HuH-7.5 (cell line): ENCODE data around the gene PLD2.
"Not testable (repeated sequence)": the region's sequence is repeated elsewhere in the genome, so short reads cannot be mapped to it uniquely, and the experiment has no call there.

Experiments
- DNase-seq: peaks from one replicate; pipeline ENCODE4 v3.0.0; 2011; ENCODE audit warnings: low spot score

PLD2 gene

DNA sequence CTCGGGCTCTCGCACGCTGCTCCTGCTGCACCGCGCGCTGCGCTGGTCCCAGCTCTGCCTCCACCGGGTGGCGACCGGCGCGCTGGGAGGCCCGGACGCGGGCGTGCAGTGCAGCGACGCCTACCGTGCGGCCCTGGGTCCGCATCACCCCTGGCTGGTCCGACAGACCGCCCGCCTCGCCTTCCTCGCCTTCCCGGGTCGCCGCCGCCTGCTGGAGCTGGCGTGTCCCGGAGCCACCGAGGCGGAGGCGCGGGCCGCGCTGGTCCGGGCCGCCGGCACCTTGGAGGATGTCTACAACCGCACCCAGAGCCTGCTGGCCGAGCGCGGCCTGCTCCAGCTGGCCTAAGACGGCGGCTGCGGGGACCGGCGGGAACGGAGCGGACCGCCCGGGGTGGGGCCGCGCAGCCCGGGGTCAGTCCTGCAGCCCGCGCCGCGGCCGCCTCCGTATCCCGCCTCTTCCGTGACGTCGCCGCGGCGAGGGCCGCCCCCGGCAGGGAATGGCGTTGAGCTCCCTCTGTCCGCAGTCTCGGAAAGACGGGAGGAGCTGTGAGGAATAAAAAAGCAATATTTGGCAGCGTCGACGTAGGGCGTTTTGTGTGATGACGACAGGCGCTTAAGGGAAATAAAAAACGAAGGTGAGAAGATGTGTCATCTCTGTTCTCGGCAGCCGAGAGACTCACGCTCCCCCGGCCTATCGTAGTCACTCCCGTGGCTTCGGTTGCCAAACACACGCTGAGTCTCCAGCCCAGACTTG lies 16.8 kb upstream of the PLD2 start:
- DNase-seq = peak; percentile 83

DNA sequence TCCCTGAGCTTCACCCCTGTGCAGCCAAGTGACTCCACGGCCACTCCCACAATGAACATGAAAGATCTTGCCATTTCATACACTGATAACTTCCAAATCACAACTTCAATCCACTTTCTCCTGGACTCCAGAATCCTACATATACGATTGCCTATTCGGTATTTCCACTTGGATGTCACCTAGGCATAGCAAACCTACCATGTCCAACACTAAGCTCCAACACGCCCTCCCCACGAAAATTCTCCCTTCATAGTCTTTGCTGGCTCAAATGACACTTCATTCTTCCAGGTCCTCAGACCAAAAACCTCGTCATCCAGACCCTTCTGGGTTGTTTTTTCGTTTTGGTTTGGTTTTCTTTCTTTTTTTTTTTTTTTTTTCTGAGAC lies 16.3 kb upstream of the PLD2 start:
- DNase-seq = no peak

DNA sequence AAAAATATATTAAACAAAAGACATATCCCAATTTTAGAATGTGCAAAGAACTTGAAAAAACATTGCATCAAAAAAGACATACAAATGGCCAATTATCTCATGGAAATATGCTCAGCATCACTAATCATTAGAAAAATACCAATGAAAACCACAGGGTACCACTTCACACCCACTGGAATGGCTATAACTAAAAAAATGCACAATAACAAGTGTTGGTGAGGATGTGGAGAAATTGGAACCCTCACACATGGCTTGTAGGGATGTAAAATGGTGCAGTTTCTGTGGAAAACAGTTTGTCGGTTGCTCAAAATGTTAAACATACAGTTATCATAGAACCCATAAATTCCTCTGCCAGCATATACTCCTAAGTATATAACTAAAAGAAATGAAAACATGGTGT lies 11.8 kb upstream of the PLD2 start:
- no peak for DNase-seq

DNA sequence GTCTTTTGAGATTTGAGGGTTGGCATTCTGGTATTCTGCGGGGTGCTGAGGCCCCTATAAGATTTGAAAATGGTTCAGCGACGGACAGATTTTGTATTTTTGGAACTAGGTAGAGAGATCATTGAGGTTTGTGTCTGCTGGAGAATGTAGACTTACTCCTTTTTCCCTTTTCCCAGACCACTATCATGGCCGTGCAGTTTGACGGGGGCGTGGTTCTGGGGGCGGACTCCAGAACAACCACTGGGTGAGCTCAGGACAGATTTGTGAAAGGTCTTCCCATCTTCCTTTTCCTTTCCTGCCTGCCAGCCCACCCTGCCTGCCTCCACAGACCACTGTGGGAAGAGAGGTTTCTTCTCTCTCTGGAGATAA lies 10.4 kb upstream of the PLD2 start:
- no peak for DNase-seq

DNA sequence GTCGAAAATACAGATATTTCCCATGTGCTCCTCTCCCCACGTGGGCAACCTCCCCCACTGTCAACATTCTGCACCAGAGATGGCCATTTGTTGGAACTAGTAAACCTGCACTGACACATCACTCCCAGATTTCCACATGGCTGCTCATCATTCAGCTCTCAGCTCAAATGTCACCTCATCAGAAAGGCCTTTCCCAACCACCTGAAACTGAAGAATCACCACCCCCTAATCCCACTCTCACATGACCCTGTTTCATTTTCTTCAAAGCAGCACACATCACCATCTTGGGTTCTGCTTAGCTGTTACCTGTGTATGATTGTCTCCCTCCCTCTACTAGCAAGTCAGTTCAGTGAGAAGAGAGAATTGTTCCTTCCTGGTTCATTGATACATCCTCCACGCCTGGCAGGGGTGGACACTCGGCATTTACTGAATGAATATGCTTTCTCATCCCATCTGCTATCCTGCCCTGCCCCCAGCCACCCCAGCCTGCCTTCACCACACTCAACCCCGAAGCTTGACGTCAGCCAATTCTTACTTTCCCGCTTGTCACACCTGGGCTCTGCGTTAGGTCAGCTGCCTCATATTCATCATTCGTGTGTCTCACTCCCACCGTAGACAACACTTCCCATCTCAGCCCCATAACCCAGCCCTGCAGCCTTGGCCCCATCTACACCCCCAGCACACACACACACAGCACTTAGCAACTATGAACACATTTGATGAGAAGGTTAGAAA lies 6.3 kb upstream of the PLD2 start:
- DNase-seq = no peak

DNA sequence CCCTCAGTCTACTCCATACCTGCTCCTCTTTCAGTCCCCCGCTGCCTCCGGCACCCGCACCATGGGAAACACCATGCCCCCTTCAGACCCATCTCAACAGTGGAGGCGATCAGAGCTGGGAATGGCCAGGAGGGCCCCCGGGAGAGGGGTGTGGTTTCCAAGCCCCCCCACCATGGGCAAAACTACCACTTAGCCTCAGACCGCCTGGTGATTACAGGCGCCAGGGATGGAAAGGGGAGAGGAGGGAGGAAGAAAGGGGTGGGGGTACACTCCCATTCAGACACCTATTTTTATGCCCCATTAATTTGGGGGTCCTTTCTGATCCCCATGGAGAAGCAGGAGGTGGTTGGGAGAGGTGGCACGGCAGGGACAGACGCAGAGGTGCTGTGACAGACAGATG lies 4.7 kb upstream of the PLD2 start, which contains the start of gene C17orf114:
Gene C17orf114, minus strand, starts transcription at position 101 of the 400 bp plus-strand sequence.
- DNase-seq = no peak

DNA sequence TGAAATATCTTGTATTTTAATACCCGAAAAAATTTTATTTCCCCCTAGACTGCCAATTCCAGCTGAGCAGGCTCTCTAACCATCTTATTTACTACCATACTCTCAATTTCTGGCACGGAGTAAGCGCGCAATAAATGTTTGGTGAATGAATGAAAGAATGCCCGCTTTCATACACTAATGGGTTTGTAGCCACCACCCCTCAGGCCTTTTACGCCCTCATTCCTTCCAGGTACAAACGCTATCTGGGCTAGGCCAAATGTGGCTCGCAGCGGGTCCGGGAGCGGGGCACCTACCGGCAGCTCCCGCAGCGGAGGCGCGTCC lies 536 bp upstream of the PLD2 start:
- no peak for DNase-seq

DNA sequence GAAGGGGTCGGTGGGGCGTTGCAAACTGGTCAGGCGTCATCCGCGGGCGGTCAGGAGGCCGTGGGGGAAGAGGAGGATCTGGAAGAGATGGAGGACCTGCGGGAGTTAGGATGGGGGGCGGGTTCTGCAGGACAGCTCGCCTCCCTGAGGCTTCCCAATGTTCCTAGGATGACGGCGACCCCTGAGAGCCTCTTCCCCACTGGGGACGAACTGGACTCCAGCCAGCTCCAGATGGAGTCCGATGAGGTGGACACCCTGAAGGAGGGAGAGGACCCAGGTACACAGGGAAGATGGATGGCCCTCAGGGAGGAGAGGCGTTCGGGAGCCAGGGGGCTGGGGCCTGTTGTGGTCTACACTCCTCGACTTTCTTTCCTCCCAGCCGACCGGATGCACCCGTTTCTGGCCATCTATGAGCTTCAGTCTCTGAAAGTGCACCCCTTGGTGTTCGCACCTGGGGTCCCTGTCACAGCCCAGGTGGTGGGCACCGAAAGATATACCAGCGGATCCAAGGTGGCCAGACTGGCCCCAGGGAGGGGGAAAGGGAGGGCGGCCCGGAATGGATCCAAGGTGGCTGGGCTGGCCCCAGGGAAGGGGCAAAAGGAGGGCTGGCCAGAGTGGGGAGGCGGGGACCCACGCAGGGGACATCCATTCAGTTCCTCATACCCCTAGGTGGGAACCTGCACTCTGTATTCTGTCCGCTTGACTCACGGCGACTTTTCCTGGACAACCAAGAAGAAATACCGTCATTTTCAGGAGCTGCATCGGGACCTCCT lies 839 bp downstream of the PLD2 start:
- no peak for DNase-seq

DNA sequence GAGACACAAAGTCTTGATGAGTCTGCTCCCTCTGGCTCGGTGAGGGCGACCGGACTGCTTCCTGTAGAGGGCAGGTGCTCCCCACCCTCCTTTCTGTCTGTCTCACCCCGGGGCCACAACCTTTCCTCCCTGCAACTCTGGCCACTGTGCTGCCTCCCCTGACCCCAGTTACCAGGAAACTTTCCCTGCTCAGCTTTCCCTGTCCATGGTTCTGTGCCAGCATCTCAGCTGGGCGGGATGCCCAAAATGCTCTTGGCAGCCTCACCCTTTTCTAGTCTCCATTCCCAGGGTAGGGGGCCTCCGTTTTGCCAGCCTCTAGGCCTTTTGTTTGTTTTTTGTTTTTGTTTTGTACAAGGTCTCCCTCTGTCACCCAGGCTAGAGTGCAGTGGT lies 1.4 kb downstream of the PLD2 start:
- no peak for DNase-seq

DNA sequence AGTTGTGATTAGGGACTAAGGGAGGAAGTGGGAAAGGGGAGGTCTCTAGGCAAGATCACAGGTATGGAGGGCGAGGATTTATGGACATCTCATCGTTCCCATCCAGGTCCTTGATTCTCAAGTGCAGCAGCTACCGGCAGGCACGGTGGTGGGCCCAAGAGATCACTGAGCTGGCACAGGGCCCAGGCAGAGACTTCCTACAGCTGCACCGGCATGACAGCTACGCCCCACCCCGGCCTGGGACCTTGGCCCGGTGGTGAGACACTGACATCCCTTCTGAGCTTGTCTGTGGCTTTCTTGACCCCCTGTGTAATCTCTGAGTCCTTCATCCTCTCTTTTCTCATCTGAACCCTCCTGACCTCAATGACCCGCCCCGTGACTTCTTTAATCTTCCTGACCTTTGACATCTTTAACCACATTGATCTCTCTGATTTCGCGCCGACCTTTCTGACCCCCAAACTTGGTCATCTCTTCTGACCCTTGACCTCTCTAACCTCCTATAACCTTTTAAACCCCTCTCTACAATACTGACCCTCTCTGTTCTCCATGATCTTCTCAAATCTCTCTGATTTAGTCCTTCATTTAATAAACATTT lies 3.8 kb downstream of the PLD2 start:
- DNase-seq = no peak

DNA sequence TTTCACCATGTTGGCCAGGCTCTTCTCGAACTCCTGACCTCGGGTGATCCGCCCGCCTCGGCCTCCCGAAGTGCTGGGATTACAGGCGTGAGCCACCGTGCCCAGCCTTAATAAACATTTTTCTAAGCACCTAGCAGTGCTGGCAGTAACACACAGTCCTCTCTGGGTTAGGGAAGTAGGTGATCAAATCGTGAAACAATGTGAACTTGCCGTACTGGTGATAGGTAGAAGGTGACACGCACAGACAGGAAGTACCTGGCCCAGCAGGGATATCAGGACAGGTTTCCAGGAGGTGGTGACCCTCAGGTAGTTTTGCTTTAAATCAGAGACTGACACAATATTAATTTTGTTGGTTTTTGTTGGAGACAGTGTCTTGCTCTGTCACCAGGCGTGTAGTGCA lies 4.5 kb downstream of the PLD2 start:
- no peak for DNase-seq

DNA sequence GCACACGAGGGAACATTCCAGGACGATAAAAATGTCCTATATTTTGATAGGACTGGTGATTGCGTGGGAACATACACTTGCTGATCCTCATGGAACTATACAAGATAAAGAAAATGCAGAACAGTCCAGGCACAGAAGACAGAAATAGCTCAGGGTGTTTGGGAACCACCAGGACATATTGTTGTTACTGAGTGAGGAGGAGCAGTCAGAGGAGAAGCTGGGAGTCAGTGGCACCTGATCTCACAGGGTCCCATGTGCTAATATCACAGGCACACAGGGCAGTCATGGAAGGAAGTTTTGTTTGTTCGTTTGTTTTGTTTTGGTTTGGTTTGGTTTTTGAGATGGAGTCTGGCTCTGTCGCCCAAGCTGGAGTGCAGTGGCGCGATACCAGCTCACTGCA lies 5.7 kb downstream of the PLD2 start:
- DNase-seq = no peak

DNA sequence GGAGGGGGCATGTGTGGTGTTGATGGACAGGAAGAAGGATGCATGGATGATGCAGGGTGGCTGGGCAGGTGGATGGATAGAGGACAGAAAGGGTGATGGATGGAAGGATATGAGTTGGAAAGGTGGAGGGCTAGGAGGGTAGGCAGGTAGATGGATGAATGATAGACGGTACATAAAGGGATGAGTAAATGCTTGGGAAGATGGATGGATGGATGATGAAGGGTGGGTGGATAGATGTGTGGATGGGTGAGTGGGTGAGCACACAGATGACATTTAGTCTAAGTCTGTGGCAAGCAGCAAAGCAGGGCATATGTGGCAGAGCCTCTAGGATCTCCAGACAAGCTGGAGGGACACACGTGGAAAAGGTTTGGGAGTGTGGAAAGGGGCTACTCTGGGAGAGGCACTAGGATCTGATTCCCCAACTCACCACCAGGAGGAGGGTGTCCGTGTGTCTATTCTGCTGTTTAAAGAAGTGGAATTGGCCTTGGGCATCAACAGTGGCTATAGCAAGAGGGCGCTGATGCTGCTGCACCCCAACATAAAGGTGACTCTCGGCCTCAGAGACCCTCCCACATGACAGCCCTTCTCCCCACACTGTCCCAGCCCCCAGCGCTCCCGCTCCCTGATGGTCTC lies 8.2 kb downstream of the PLD2 start:
- DNase-seq = no peak

DNA sequence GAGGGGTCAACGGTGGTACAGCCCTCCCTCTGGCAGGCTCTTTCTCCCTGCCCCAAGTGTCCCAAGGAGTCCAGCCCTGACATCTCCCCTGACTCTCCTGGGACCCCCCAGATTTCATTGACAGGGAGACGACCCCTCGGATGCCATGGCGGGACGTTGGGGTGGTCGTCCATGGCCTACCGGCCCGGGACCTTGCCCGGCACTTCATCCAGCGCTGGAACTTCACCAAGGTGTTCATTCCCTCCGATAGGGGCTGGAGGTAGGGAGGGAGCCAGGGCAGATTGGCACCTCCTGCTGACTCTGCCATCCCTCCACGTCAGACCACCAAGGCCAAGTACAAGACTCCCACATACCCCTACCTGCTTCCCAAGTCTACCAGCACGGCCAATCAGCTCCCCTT lies 9.9 kb downstream of the PLD2 start:
- no peak for DNase-seq

DNA sequence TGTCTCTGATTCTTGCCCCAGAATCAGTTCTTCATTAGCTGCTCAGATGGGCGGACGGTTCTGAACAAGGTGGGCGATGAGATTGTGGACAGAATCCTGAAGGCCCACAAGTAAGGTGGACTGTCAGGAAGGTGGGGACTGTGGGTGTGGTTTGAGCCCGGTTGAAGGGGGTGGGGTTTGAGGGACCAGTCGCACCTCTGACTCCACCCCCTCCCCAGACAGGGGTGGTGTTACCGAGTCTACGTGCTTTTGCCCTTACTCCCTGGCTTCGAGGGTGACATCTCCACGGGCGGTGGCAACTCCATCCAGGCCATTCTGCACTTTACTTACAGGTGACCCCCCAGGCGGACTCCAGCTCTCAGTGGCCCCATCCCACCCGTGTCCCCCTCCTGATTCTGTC lies 11.3 kb downstream of the PLD2 start:
- DNase-seq = no peak

DNA sequence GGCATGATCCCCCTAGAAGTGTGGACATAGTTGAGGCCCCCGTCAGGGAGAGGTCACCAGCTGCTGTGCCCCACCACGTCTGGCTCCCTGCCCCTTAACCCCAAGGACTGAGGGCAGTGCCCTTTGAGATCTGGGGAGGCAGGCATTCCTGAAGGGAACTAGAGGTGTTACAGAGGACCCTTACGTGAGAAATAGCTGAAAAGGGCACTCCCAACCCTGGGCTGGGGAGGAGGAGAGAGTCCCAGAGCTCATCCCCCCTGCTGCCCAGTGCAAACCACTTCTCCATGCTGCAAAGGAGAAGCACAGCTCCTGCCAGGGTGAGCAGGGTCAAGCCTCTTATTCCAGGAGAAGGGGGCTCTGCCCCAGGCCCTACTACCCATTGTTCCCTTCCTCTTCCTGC lies 15.9 kb downstream of the PLD2 start:
- no peak for DNase-seq

DNA sequence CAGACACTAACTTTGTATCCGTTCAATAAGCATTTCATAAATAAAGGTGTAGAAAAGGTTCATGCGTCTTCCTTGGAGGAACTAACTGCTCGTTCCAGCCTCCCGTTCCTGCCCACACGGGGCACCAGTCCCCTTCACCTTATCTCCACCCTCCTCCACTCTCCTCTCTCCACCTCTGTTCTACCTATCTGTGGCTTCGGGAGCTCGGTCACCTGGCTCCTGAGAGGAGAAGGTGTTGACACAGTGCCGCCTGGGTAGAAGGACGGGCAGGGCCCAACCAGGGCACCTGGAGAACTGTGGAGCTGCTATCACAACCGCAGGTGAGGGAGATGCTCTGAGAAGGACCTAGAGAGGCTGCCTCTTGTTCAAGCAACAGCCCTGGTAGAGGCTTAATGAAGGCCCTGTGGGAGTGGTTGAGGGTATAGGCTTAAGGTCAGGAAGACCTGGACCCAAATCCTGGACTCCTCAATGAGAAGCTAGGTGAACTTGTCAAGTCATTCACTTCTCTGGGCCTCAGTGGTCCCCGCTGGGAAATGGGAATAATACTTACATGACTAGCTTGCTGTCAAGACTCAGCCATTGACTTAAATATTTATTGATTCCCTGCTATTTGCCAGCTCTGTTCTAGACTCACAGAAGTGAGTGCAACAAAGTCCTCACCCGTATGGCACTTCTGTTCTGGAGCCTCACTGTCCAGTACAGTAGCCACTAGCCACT lies 16.6 kb downstream of the PLD2 start:
- no peak for DNase-seq

DNA sequence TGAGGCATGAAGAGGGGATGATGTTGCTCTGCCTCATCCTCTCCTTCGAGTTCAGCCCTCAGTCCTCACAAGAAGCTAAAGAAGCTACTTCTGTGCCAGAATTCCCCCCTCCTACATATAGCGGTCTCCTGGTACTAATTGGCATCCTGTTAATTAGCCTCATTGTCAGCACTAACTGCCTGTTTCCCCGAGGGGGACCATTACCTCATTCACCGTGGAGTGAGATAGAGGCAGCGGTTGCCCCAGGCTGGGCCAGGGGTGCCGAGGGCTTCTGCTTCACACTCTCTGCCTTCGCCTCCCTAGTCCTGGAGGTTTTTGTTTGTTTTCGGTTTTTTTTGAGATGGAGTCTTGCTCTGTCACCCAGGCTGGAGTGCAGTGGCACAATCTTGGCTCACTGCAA lies 20.4 kb downstream of the PLD2 start:
- no peak for DNase-seq

DNA sequence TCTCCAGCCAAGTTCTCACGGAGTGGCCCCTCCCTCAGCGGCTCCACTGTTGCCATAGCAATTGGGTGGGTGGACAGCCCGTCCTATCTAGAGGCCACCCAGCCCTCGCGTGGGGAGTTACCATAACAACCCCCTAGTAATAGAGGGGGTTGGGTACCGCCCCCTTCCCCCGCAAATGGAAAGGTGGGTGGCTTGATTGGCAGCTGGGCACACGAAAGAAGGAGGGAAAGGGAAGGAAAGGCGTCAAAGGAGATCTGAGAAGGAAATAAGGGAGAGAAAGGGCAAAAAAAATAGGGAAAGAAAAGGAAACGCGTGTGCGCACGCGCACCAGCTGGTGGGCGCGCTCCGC lies 25.9 kb downstream of the PLD2 start:
- not testable (repeated sequence) for DNase-seq

DNA sequence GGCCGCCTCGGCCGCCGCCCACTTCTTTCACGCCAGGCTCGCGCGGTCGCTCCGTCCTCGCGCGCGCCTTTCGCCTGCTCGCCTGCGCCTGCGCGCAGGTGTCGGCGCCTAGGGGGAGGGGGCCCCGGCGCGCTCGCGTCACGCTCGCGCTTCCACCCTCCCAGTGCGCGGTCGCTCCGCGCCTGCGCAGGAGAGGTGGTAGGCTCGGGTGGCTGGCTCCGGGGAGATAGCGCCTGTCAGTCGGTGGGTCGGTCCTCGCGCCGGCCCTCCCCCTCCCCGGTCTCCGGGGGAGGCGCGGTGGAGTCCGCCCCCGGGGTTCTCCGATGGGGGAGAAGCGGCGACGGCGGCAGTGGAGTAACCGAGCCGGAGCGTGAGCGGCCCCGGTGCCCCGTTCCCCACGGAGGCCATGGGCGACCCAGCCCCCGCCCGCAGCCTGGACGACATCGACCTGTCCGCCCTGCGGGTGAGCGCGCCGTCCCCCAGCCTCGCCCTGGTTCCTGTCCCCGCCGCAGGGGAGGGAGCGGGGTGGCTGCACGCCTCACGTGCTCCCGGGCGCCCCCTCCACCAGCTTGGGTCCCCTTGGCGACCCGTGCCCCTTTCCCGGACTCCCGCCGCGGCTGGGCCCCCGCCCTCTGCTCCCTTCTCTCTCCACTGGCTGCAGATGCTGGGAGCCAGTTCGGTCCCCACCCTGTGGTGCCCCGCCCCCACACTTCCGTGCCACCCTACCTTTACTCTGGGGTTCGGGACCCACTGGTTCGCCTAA lies 26.4 kb downstream of the PLD2 start, which contains the start of gene MINK1:
Gene MINK1, plus strand, starts transcription at position 163 of the 763 bp plus-strand sequence. Its CDS starts 244 bp downstream, at position 407.
- peak; percentile 94 for DNase-seq
